PFSK-1 (cell line): ENCODE results near the gene RTL9.

Experiments
- FOXP2 ChIP-seq: optimal IDR thresholded peaks from 2 replicates; pipeline ENCODE3; 2011; ENCODE audit warnings: borderline replicate concordance, control low read depth, inconsistent platforms; ENCODE audit not compliant: insufficient read depth; ENCODE audit errors: extremely low read length, extremely low read depth
- POLR2AphosphoS5 ChIP-seq: IDR thresholded peaks from 2 replicates; pipeline ENCODE4 v1.6.1; 2012; ENCODE audit warnings: low read depth, mild to moderate bottlenecking, control low read depth, low read length, moderate library complexity
- SIN3A ChIP-seq: IDR thresholded peaks from 2 replicates; pipeline ENCODE4 v1.6.1; 2012; ENCODE audit warnings: mild to moderate bottlenecking, low read length, moderate library complexity, borderline replicate concordance; ENCODE audit not compliant: insufficient read depth
- TAF1 ChIP-seq: IDR thresholded peaks from 2 replicates; pipeline ENCODE4 v1.6.1; 2012; ENCODE audit warnings: low read length, control low read depth, borderline replicate concordance; ENCODE audit not compliant: insufficient read depth
- TF ChIP-seq, protein P1 (sequence below), 2 experiments: IDR thresholded peaks; 2 replicates each; pipeline versions ENCODE4 v1.6.1 to v1.8.0; 2011 to 2012; ENCODE audit warnings: low read depth in 2 of 2, low read length in 2 of 2, control low read depth in 1 of 2, inconsistent platforms in 1 of 2, mild to moderate bottlenecking in 1 of 2, moderate library complexity in 1 of 2; ENCODE audit not compliant: insufficient read depth in 1 of 2

RTL9 gene

DNA sequence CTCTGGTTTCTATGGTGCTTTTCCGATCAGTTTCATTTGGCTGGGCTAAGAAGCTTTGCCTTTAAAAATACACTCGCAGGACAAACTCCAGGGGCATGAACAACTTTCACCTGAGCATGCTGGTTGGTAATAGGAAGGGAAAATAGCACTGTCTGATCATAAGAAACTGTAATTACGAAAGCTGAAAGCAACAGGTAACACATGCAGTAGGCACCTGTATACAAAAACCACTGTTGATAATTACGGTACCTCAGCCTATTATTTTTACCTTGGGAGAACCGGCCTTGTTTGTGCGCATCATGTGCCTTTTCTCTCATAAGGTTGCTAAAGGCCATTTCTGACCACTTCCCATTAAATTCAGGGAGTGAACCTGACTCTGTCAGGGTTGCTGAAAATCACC lies 45.7 kb downstream of the RTL9 start:
- TF ChIP-seq POLR2AphosphoS5, result no peak
- no peak for TF ChIP-seq TAF1
- TF ChIP-seq SIN3A, result no peak
- TF ChIP-seq FOXP2, result no peak
- TF ChIP-seq, protein P1, sequence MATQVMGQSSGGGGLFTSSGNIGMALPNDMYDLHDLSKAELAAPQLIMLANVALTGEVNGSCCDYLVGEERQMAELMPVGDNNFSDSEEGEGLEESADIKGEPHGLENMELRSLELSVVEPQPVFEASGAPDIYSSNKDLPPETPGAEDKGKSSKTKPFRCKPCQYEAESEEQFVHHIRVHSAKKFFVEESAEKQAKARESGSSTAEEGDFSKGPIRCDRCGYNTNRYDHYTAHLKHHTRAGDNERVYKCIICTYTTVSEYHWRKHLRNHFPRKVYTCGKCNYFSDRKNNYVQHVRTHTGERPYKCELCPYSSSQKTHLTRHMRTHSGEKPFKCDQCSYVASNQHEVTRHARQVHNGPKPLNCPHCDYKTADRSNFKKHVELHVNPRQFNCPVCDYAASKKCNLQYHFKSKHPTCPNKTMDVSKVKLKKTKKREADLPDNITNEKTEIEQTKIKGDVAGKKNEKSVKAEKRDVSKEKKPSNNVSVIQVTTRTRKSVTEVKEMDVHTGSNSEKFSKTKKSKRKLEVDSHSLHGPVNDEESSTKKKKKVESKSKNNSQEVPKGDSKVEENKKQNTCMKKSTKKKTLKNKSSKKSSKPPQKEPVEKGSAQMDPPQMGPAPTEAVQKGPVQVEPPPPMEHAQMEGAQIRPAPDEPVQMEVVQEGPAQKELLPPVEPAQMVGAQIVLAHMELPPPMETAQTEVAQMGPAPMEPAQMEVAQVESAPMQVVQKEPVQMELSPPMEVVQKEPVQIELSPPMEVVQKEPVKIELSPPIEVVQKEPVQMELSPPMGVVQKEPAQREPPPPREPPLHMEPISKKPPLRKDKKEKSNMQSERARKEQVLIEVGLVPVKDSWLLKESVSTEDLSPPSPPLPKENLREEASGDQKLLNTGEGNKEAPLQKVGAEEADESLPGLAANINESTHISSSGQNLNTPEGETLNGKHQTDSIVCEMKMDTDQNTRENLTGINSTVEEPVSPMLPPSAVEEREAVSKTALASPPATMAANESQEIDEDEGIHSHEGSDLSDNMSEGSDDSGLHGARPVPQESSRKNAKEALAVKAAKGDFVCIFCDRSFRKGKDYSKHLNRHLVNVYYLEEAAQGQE (IDR thresholded peaks at IDR 0.05; ENCODE audit: insufficient read depth in 1 of 2, low read depth in 2 of 2, low read length in 2 of 2), result no peak

DNA sequence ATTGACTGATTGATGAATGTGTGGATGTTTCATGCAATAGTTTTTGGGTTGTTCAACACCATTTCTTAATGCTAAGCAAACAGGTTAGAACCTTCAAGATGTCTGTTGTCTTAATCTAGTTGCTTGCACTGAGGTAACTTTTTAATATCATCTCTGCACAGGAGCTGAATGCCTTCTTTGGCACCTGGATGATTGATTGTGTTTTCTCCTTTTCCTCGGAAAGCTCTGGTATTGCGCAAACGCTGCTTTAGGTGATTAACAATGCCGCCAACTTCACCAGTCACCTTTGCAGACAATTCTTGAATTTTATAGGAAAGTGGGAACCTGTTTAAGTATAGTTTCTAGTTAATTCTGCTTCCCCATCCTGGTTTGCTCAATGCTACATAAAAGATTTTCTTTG lies 48.2 kb downstream of the RTL9 start:
- no peak for TF ChIP-seq FOXP2
- no peak for TF ChIP-seq TAF1
- TF ChIP-seq SIN3A, result no peak
- TF ChIP-seq, protein P1 (IDR thresholded peaks at IDR 0.05; ENCODE audit: insufficient read depth in 1 of 2, low read depth in 2 of 2, low read length in 2 of 2), result no peak

DNA sequence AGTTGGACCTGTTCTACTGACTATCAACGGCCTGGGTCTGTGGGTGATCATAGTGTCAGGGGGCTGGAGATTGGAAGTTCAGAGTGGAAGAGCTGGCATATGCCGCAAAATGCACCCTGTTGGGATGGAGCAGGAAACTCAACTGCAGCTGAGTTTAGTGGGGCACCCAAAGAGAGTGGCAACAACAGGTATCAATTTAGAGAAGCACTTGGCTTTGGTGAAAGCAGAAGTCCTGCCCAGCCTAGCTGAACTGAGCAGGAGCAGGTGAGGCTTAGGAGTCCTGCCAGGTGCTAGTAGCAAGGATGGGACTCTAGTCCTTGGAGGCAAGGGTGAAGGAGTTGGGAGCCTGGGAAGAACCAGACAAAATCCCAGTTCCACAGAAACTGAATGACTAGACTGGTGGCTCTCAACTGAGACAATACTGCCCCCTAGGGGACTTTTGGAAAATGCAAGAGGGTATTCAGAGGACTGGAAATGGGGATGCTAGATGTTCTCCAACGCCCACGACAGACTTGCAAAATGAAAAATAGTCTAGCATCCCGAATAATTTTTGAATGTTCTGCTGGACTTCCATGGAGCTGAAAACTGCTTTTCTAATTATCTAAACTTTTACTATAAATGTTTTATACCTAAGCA lies 49.4 kb downstream of the RTL9 start:
- TF ChIP-seq FOXP2, result no peak
- TF ChIP-seq, protein P1 (IDR thresholded peaks at IDR 0.05; ENCODE audit: insufficient read depth in 1 of 2, low read depth in 2 of 2, low read length in 2 of 2), result no peak
- TF ChIP-seq TAF1, result no peak
